Heart left ventricle (tissue), 13 donors: ENCODE data around the gene KCNMA1.

Source experiments
- POLR2A ChIP-seq, 2 donors: fragments of 450-650 bp; IDR thresholded peaks; one replicate each; pipeline ENCODE4 v1.6.1; 2017; ENCODE audit warnings: antibody characterized with exemption in 2 of 2, mild to moderate bottlenecking in 2 of 2, moderate library complexity in 2 of 2
- TF ChIP-seq, protein P1 (sequence below), 12 donors: fragments of 200-600 bp; sonication (generic) in 4 of 12; IDR thresholded peaks; one replicate each; pipeline versions ENCODE4 v1.5.0 to v1.8.0; 2018 to 2022; ENCODE audit warnings: antibody characterized with exemption in 12 of 12, mild to moderate bottlenecking in 5 of 12
- donor health status: ischemic (EF 13 %, LVEDD 7.1; RV severe dilation, severe dysfunction).
- donor health status: DM: no; HTN: yes; CAD: no.
- donor health status: DM: no; HTN: no; CAD: no.
- donor health status: ischemic (EF 25% LVEDD 6.9; RV normal size, moderate dysfunction).
- donor health status: ischemic (EF 25% LVEDD 5.7; RV mildly dilated, moderate dysfunction).
- donor health status: ischemic (EF 35%, LVEDD 5.7; RV mildly dilated, moderate dysfunction).
- donor health status: nonischemic (EF 11% LVEDD 7.7; RV severe dilation, severe dysfunction).
- donor health status: DM: yes; HTN: yes; CAD: no.
- donor health status: PGD.
- donor health status: ischemic (EF 29% LVEDD 5.4; RV normal size, mild dysfunction).
- donor health status: nonischemic (EF 23%, LVEDD 6.1; RV moderate dilation, normal function).

DNA sequence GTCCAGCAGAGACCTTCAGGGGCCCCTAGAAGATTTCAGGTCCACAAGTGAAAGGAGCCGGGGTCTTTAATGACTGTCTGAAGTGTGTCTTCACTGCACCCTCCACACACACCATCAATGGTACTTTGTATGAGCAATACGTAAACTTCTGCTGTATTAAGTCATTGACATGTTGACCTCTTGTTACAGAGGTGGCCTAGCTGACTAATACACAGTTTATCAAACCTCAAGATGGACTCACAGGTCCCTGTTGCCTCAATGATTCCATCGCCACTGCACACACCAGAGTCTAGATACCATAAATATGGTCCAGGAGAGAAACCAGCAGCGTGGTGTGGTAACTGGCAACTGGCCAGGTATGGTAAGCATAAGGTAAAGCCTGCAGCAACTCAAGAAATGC is 19.5 kb downstream of the KCNMA1 start:
- TF ChIP-seq, protein P1, sequence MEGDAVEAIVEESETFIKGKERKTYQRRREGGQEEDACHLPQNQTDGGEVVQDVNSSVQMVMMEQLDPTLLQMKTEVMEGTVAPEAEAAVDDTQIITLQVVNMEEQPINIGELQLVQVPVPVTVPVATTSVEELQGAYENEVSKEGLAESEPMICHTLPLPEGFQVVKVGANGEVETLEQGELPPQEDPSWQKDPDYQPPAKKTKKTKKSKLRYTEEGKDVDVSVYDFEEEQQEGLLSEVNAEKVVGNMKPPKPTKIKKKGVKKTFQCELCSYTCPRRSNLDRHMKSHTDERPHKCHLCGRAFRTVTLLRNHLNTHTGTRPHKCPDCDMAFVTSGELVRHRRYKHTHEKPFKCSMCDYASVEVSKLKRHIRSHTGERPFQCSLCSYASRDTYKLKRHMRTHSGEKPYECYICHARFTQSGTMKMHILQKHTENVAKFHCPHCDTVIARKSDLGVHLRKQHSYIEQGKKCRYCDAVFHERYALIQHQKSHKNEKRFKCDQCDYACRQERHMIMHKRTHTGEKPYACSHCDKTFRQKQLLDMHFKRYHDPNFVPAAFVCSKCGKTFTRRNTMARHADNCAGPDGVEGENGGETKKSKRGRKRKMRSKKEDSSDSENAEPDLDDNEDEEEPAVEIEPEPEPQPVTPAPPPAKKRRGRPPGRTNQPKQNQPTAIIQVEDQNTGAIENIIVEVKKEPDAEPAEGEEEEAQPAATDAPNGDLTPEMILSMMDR (IDR thresholded peaks at IDR 0.05), result no peak
- no peak for TF ChIP-seq POLR2A (IDR thresholded peaks at IDR 0.05)
